ENCODE results near the gene SLC4A3. TPM values are rescaled to one million over a fixed set of nuclear protein-coding genes. Genes with fewer than 3 reads are reported as not detected.
"Not testable (repeated sequence)": the region's sequence is repeated elsewhere in the genome, so short reads cannot be mapped to it uniquely, and the experiment has no call there.

SLC4A3 gene
- total RNA-seq, 5 donors from 2014 or later (not counting 1 experiment from before 2014, with no cell fraction given) = 0.08 to 0.47 (median 0.37) TPM

- no peak overlapping the region for H3K27ac Mint-ChIP-seq
- WGBS (ENCODE audit: insufficient coverage) = 100% methylated on average over 1 of the region's 8 CpGs
- no peak overlapping the region for H3K27ac ChIP-seq (ENCODE audit: low read length)
- peaks cover 4 to 31% of the 10 kb centered on the region in 2 experiments for H3K27me3 ChIP-seq (replicated peaks in 1 of 2; ENCODE audit: control insufficient read depth in 2 of 2, extremely low read depth in 1 of 2, insufficient read depth in 2 of 2, low read length in 1 of 2)
- ChIA-PET CTCF (no interaction called here), POLR2A (no interaction called here)
- H3K36me3 Mint-ChIP-seq = no peaks in the 10 kb centered on the region
- H3K4me3 ChIP-seq (ENCODE audit: control insufficient read depth in 1 of 2, extremely low read depth in 1 of 2, low read length in 1 of 2) = no peak overlapping the region
- H3K4me3 Mint-ChIP-seq = no peak overlapping the region
- peaks cover 43 to 63% of the 10 kb centered on the region in 2 donors for H3K27me3 Mint-ChIP-seq
- H3K4me1 Mint-ChIP-seq = no peaks in the 10 kb centered on the region
- peaks cover 0 to 3% (median 0%) of the 10 kb centered on the region in 3 donors for H3K9me3 Mint-ChIP-seq
- H3K36me3 ChIP-seq (ENCODE audit: control insufficient read depth in 2 of 2, extremely low read depth in 1 of 2, insufficient read depth in 1 of 2, low read length in 1 of 2) = no peaks in the 10 kb centered on the region
- no peak for DNase-seq
- no peaks in the 10 kb centered on the region for H3K4me1 ChIP-seq (ENCODE audit: control insufficient read depth in 1 of 2, extremely low read depth in 1 of 2, insufficient read depth in 2 of 2, low read length in 2 of 2)
- no peaks in the 10 kb centered on the region for H3K9me3 ChIP-seq
- no peak for ATAC-seq (replicated peaks in 1 of 4)
Observed at GRCh38 chr2:219650426-219651248, 23.2 kb downstream of the SLC4A3 start.

- H3K36me3 ChIP-seq (ENCODE audit: control insufficient read depth in 2 of 2, extremely low read depth in 1 of 2, insufficient read depth in 1 of 2, low read length in 1 of 2); H3K4me1 ChIP-seq (ENCODE audit: control insufficient read depth in 1 of 2, extremely low read depth in 1 of 2, insufficient read depth in 2 of 2, low read length in 2 of 2); CTCF ChIA-PET; ATAC-seq (replicated peaks in 1 of 4); H3K4me3 ChIP-seq (ENCODE audit: control insufficient read depth in 1 of 2, extremely low read depth in 1 of 2, low read length in 1 of 2); POLR2A ChIA-PET; H3K27ac ChIP-seq (ENCODE audit: low read length); H3K36me3 Mint-ChIP-seq; H3K4me3 Mint-ChIP-seq; H3K9me3 ChIP-seq; H3K9me3 Mint-ChIP-seq; H3K4me1 Mint-ChIP-seq: not testable (repeated sequence)
- Mint-ChIP-seq H3K27ac (peak overlapping the region in 1 of 2 donors; percentile 12), H3K27me3 (peaks cover 43 to 60% of the 10 kb centered on the region in 2 donors)
- H3K27me3 ChIP-seq (replicated peaks in 1 of 2; ENCODE audit: control insufficient read depth in 2 of 2, extremely low read depth in 1 of 2, insufficient read depth in 2 of 2, low read length in 1 of 2) = peaks cover 4 to 24% of the 10 kb centered on the region in 2 experiments
- peak in 1 of 35 experiments; percentile 5 for DNase-seq
- 100% methylated on average over 3 of the region's 6 CpGs for WGBS (ENCODE audit: insufficient coverage)
Observed at GRCh38 chr2:219651656-219652055, 24.2 kb downstream of the SLC4A3 start.

GRCh38 chr2:219656526-219656925 lies 29.1 kb downstream of the SLC4A3 start:
- Mint-ChIP-seq H3K27ac (no peak overlapping the region), H3K27me3 (peaks cover 41 to 42% of the 10 kb centered on the region in 2 donors), H3K36me3 (no peaks in the 10 kb centered on the region), H3K4me3 (no peak overlapping the region), H3K4me1 (no peaks in the 10 kb centered on the region), H3K9me3 (peaks cover 0 to 14% (median 11%) of the 10 kb centered on the region in 3 donors)
- no peak overlapping the region for H3K27ac ChIP-seq (ENCODE audit: low read length)
- H3K4me3 ChIP-seq (ENCODE audit: control insufficient read depth in 1 of 2, extremely low read depth in 1 of 2, low read length in 1 of 2) = no peak overlapping the region
- DNase-seq (no peak), ATAC-seq (replicated peaks in 1 of 4) (no peak)
- ChIA-PET POLR2A (interaction anchor here in 1 of 2 donors (0.7 kb wide), 1 partner anchor 136 kb away, joined by 3 read pairs; no protein-coding TSS in a partner anchor), CTCF (no interaction called here)
- no peaks in the 10 kb centered on the region for H3K9me3 ChIP-seq
- peaks cover 2 to 9% of the 10 kb centered on the region in 2 experiments for H3K27me3 ChIP-seq (replicated peaks in 1 of 2; ENCODE audit: control insufficient read depth in 2 of 2, extremely low read depth in 1 of 2, insufficient read depth in 2 of 2, low read length in 1 of 2)
- no peaks in the 10 kb centered on the region for H3K36me3 ChIP-seq (ENCODE audit: control insufficient read depth in 2 of 2, extremely low read depth in 1 of 2, insufficient read depth in 1 of 2, low read length in 1 of 2)
- no CpG with 5 or more reads among the region's 1 CpG for WGBS (ENCODE audit: insufficient coverage)
- no peaks in the 10 kb centered on the region for H3K4me1 ChIP-seq (ENCODE audit: control insufficient read depth in 1 of 2, extremely low read depth in 1 of 2, insufficient read depth in 2 of 2, low read length in 2 of 2)

GRCh38 chr2:219658196-219658846 lies 30.9 kb downstream of the SLC4A3 start:
- no peak for ATAC-seq (replicated peaks in 1 of 4)
- ChIA-PET CTCF (no interaction called here), POLR2A (no interaction called here)
- no peaks in the 10 kb centered on the region for H3K4me1 ChIP-seq (ENCODE audit: control insufficient read depth in 1 of 2, extremely low read depth in 1 of 2, insufficient read depth in 2 of 2, low read length in 2 of 2)
- H3K9me3 Mint-ChIP-seq = peaks cover 0 to 11% (median 11%) of the 10 kb centered on the region in 3 donors
- H3K27me3 ChIP-seq (replicated peaks in 1 of 2; ENCODE audit: control insufficient read depth in 2 of 2, extremely low read depth in 1 of 2, insufficient read depth in 2 of 2, low read length in 1 of 2) = peaks cover 2 to 5% of the 10 kb centered on the region in 2 experiments
- no peak overlapping the region for H3K4me3 Mint-ChIP-seq
- H3K27ac Mint-ChIP-seq = no peak overlapping the region
- 76% methylated on average over 4 of the region's 7 CpGs for WGBS (ENCODE audit: insufficient coverage)
- H3K36me3 Mint-ChIP-seq = no peaks in the 10 kb centered on the region
- peaks cover 31 to 41% of the 10 kb centered on the region in 2 donors for H3K27me3 Mint-ChIP-seq
- no peak overlapping the region for H3K27ac ChIP-seq (ENCODE audit: low read length)
- no peaks in the 10 kb centered on the region for H3K4me1 Mint-ChIP-seq
- H3K9me3 ChIP-seq = no peaks in the 10 kb centered on the region
- H3K36me3 ChIP-seq (ENCODE audit: control insufficient read depth in 2 of 2, extremely low read depth in 1 of 2, insufficient read depth in 1 of 2, low read length in 1 of 2) = no peaks in the 10 kb centered on the region
- peak in 1 of 35 experiments; percentile 2 for DNase-seq
- H3K4me3 ChIP-seq (ENCODE audit: control insufficient read depth in 1 of 2, extremely low read depth in 1 of 2, low read length in 1 of 2) = no peak overlapping the region

GRCh38 chr2:219658874-219659273 lies 31.4 kb downstream of the SLC4A3 start:
- H3K4me1 Mint-ChIP-seq = no peaks in the 10 kb centered on the region
- POLR2A ChIA-PET = no interaction called here
- no peak for DNase-seq

GRCh38 chr2:219661197-219661954 lies 33.9 kb downstream of the SLC4A3 start:
- ATAC-seq (replicated peaks in 1 of 4) (no peak), DNase-seq (no peak)
- Histone ChIP-seq H3K36me3 (ENCODE audit: control insufficient read depth in 2 of 2, extremely low read depth in 1 of 2, insufficient read depth in 1 of 2, low read length in 1 of 2) (no peaks in the 10 kb centered on the region), H3K9me3 (no peaks in the 10 kb centered on the region), H3K4me1 (ENCODE audit: control insufficient read depth in 1 of 2, extremely low read depth in 1 of 2, insufficient read depth in 2 of 2, low read length in 2 of 2) (no peaks in the 10 kb centered on the region), H3K27me3 (replicated peaks in 1 of 2; ENCODE audit: control insufficient read depth in 2 of 2, extremely low read depth in 1 of 2, insufficient read depth in 2 of 2, low read length in 1 of 2) (peaks cover 2 to 5% of the 10 kb centered on the region in 2 experiments), H3K4me3 (ENCODE audit: control insufficient read depth in 1 of 2, extremely low read depth in 1 of 2, low read length in 1 of 2) (no peak overlapping the region), H3K27ac (ENCODE audit: low read length) (no peak overlapping the region)
- POLR2A ChIA-PET = interaction anchor here in 1 of 2 donors (0.7 kb wide), 1 partner anchor 245 kb away, joined by 3 read pairs; no protein-coding TSS in a partner anchor
- CTCF ChIA-PET = interaction anchor here in 1 of 2 donors (0.6 kb wide), 1 partner anchor 16 kb away, joined by 8 read pairs; no protein-coding TSS in a partner anchor
- Mint-ChIP-seq H3K4me3 (no peak overlapping the region), H3K27ac (no peak overlapping the region), H3K4me1 (no peaks in the 10 kb centered on the region), H3K9me3 (peaks cover 0 to 11% (median 11%) of the 10 kb centered on the region in 3 donors), H3K36me3 (no peaks in the 10 kb centered on the region), H3K27me3 (peaks cover 27 to 47% of the 10 kb centered on the region in 2 donors)
- WGBS (ENCODE audit: insufficient coverage) = 14% methylated on average over 1 of the region's 7 CpGs

More at GRCh38 chr2:219658874-219659273, 31.4 kb downstream of the SLC4A3 start:
- peaks cover 26 to 43% of the 10 kb centered on the region in 2 donors for H3K27me3 Mint-ChIP-seq
- Histone ChIP-seq H3K4me1 (ENCODE audit: control insufficient read depth in 1 of 2, extremely low read depth in 1 of 2, insufficient read depth in 2 of 2, low read length in 2 of 2) (no peaks in the 10 kb centered on the region), H3K4me3 (ENCODE audit: control insufficient read depth in 1 of 2, extremely low read depth in 1 of 2, low read length in 1 of 2) (no peak overlapping the region), H3K36me3 (ENCODE audit: control insufficient read depth in 2 of 2, extremely low read depth in 1 of 2, insufficient read depth in 1 of 2, low read length in 1 of 2) (no peaks in the 10 kb centered on the region), H3K27ac (ENCODE audit: low read length) (no peak overlapping the region), H3K9me3 (no peaks in the 10 kb centered on the region), H3K27me3 (replicated peaks in 1 of 2; ENCODE audit: control insufficient read depth in 2 of 2, extremely low read depth in 1 of 2, insufficient read depth in 2 of 2, low read length in 1 of 2) (peaks cover 2 to 5% of the 10 kb centered on the region in 2 experiments)
- peaks cover 0 to 11% (median 11%) of the 10 kb centered on the region in 3 donors for H3K9me3 Mint-ChIP-seq
- H3K4me3 Mint-ChIP-seq = no peak overlapping the region
- no peak for ATAC-seq (replicated peaks in 1 of 4)
- H3K27ac Mint-ChIP-seq = no peak overlapping the region
- no CpG with 5 or more reads among the region's 3 CpGs for WGBS (ENCODE audit: insufficient coverage)
- no peaks in the 10 kb centered on the region for H3K36me3 Mint-ChIP-seq
- CTCF ChIA-PET = no interaction called here
